OCI-LY1 (cell line): Measurements from ENCODE around the gene ST6GALNAC5.

Source experiments
- EZH2 ChIP-seq: fragments of 200-600 bp; sonication (generic), shearing (Covaris generic); IDR thresholded peaks from 2 replicates; pipeline ENCODE4 v1.8.0; 2017; ENCODE audit warnings: borderline replicate concordance, mixed run types, mild to moderate bottlenecking, antibody characterized with exemption, low read length, moderate library complexity, mixed read lengths
- TF ChIP-seq, protein P1 (sequence below): fragments of 200-600 bp; sonication (generic), shearing (Covaris generic); IDR thresholded peaks from 2 replicates; pipeline ENCODE4 v1.5.1; 2017; ENCODE audit warnings: mild to moderate bottlenecking, antibody characterized with exemption, low read length, moderate library complexity, mixed read lengths

DNA sequence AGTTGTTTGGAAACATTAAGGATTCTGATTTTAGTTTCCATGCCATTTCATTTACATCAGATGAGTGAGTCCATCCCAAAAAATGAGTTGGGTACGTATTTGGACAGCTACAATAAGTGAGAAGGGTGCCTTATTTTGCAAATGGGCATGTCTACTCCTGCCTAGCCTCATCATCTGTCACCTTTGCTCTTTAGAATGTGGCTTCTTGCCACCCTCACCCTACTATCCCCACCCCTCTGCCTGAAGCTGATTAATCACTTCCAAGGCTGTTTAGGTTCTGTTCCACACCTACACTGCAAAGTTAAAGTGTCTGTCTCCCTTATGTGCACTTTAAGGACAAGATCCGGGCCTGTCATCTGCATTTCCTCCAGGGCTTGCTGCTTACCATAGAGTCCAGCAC lies 61.2 kb downstream of the ST6GALNAC5 start:
- no peak for TF ChIP-seq EZH2
- TF ChIP-seq, protein P1, sequence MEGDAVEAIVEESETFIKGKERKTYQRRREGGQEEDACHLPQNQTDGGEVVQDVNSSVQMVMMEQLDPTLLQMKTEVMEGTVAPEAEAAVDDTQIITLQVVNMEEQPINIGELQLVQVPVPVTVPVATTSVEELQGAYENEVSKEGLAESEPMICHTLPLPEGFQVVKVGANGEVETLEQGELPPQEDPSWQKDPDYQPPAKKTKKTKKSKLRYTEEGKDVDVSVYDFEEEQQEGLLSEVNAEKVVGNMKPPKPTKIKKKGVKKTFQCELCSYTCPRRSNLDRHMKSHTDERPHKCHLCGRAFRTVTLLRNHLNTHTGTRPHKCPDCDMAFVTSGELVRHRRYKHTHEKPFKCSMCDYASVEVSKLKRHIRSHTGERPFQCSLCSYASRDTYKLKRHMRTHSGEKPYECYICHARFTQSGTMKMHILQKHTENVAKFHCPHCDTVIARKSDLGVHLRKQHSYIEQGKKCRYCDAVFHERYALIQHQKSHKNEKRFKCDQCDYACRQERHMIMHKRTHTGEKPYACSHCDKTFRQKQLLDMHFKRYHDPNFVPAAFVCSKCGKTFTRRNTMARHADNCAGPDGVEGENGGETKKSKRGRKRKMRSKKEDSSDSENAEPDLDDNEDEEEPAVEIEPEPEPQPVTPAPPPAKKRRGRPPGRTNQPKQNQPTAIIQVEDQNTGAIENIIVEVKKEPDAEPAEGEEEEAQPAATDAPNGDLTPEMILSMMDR = no peak
